ENCODE data around the gene CCDC198.

The CCDC198 gene

GRCh38 chr14:57462551-57462950 is 31.1 kb downstream of the CCDC198 start:
- no peak for DNase-seq

GRCh38 chr14:57461777-57462320 is 31.8 kb downstream of the CCDC198 start:
- no peak for DNase-seq

- DNase-seq, result no peak
Measured at GRCh38 chr14:57435923-57436322, 57.7 kb downstream of the CCDC198 start.

GRCh38 chr14:57420986-57421385 is 72.7 kb downstream of the CCDC198 start:
- no peak for DNase-seq

GRCh38 chr14:57420033-57420432 is 73.6 kb downstream of the CCDC198 start:
- DNase-seq, result no peak

Data from CD4-positive, alpha-beta T cell treated with Interleukin-10 for 1 hour (primary cell).